BE2C (cell line): ENCODE data around the gene ASCL5.

ENCODE experiments used
- DNase-seq: peaks from one replicate; pipeline ENCODE4 v3.0.0-alpha.2; 2020
- H3K27me3 ChIP-seq: fragments of 250-450 bp; sonication (Bioruptor Pico); 2 replicates; pipeline ENCODE4 v1.5.1; 2020; ENCODE audit warnings: mild to moderate bottlenecking
- H3K36me3 ChIP-seq: fragments of 250-450 bp; sonication (Bioruptor Pico); 2 replicates; pipeline ENCODE4 v1.5.1; 2020; ENCODE audit warnings: mild to moderate bottlenecking
- H3K4me1 ChIP-seq: fragments of 250-450 bp; sonication (Bioruptor Pico); 2 replicates; pipeline ENCODE4 v1.5.1; 2020
- H3K4me3 ChIP-seq: 2 replicates; pipeline ENCODE4 v1.5.1; 2011; ENCODE audit warnings: low read depth, low read length
- H3K9me3 ChIP-seq: fragments of 250-450 bp; sonication (Bioruptor Pico); 2 replicates; pipeline ENCODE4 v1.5.1; 2020
- CTCF ChIP-seq: IDR thresholded peaks from 2 replicates; pipeline ENCODE4 v1.5.1; 2012; ENCODE audit warnings: mild to moderate bottlenecking, low read depth, low read length

ASCL5 gene

DNA sequence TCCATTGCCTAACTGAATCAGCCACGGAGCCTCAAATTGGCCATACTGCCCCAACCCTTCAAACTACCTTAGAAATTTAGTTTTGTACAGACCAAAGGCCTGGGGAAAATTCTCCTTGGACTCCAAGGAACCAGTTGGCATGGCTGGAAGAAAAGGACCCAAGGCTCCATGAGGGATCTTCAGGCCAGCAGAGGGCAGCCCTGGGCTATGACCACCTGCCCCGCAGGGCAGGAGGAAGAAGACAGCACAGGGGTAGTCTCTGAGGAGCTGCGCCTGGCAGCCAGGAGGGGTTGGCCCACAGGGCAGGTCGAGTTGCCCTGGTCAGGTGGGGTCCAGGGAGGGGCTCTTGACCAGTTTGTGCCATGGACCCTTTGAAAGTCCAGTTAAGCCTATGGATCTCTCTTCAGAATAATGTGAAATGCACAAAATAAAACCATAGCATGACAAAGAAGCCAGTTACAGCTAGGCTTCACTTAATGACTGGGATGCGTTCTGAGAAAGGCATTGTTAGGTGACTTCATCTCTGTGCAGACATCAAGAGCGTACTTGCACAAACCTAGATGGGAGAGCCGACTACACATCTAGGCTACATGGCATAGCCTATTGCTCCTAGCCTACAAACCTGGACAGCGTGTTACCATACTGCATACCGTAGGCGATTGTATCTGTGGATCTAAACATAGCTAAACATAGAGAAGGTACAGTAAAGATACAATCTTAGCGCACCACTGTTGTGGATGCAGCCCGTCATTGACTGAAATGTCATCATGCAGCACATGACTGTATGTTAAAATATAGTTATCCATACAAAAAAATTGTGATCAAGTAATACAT, 40.9 kb downstream of the ASCL5 start:
- no peaks in the 10 kb centered on the region for H3K27me3 ChIP-seq
- DNase-seq: peak; percentile 66
- H3K9me3 ChIP-seq: no peaks in the 10 kb centered on the region
- no peaks in the 10 kb centered on the region for H3K4me1 ChIP-seq
- no peaks in the 10 kb centered on the region for H3K36me3 ChIP-seq
- no peak overlapping the region for H3K4me3 ChIP-seq
- TF ChIP-seq CTCF: peak; percentile 76

GRCh38 chr1:201084295-201084694, 42.7 kb downstream of the ASCL5 start:
- no peak overlapping the region for H3K4me3 ChIP-seq
- no peak for TF ChIP-seq CTCF
- no peaks in the 10 kb centered on the region for H3K9me3 ChIP-seq
- H3K4me1 ChIP-seq: no peaks in the 10 kb centered on the region
- H3K27me3 ChIP-seq: no peaks in the 10 kb centered on the region
- DNase-seq: no peak
- H3K36me3 ChIP-seq: no peaks in the 10 kb centered on the region

DNA sequence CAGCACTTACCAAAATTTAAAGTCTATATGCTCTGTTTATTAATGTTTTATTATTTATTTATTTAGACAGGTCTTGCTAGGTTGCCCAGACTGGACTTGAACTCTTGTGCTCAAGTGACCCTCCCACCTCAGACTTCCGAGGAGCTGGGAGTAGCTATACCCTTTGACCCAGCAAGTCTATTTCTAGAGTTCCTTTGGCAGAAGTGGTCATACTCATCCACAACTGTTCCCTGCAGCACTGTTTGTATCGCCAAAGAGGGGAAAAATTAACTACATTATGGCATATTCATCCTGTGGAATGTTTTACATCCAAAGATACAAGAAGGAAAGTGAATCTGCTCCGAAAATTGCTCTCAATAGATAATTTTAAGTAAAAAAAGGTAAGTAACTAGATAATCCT, 43.2 kb downstream of the ASCL5 start:
- no peak for TF ChIP-seq CTCF
- H3K4me1 ChIP-seq: no peaks in the 10 kb centered on the region

GRCh38 chr1:201080135-201080534, 46.8 kb downstream of the ASCL5 start:
- Histone ChIP-seq H3K27me3 (no peaks in the 10 kb centered on the region), H3K4me3 (no peak overlapping the region), H3K4me1 (no peaks in the 10 kb centered on the region), H3K9me3 (no peaks in the 10 kb centered on the region), H3K36me3 (no peaks in the 10 kb centered on the region)
- no peak for DNase-seq
- TF ChIP-seq CTCF: no peak

More for the DNA sequence above, 43.2 kb downstream of the ASCL5 start:
- Histone ChIP-seq H3K4me3 (no peak overlapping the region), H3K9me3 (no peaks in the 10 kb centered on the region), H3K36me3 (no peaks in the 10 kb centered on the region), H3K27me3 (no peaks in the 10 kb centered on the region)
- no peak for DNase-seq

DNA sequence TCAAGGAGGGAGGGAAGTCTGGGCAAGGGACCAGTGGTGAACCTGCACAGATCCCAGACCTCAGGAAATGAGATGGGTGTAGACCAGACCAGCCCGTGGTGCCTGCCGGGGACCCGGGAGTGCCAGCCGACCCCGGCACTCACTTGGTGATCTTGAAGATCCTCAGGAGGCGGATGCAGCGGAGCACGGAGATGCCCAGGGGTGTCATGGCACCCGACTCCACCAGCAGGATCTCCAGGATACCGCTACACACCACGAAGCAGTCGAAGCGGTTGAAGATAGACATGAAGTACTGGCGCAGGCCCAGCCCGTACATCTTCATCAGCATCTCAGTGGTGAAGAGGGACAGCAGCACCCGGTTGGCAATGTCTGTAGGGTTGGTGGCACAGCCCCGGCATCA, 49.2 kb downstream of the ASCL5 start:
- Histone ChIP-seq H3K27me3 (no peaks in the 10 kb centered on the region), H3K36me3 (no peaks in the 10 kb centered on the region), H3K9me3 (no peaks in the 10 kb centered on the region), H3K4me1 (no peaks in the 10 kb centered on the region), H3K4me3 (no peak overlapping the region)
- no peak for DNase-seq
- TF ChIP-seq CTCF: no peak

DNA sequence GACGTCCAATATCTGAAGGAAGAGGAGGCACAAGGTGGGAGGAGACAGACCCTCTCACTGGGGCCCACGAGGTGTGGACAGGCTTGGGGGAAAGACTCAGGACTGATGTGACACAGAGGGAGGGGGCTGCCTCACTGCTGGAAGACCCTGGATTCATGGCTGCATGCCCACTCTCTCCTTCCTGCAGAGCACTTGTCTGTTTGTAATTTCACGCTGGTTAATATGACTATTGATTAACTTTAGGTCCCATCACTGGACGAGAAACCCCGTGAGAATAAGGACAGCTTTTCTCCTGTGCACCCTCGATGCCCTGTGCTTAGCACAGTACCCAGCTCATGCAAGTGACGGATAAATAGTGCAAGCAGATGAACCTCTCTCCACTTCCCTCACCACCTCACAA, 49.9 kb downstream of the ASCL5 start:
- H3K4me1 ChIP-seq: no peaks in the 10 kb centered on the region
- no peak for TF ChIP-seq CTCF
- no peaks in the 10 kb centered on the region for H3K36me3 ChIP-seq
- no peak for DNase-seq
- H3K4me3 ChIP-seq: no peak overlapping the region
- no peaks in the 10 kb centered on the region for H3K9me3 ChIP-seq
- H3K27me3 ChIP-seq: no peaks in the 10 kb centered on the region
